Activated CD4-positive, alpha-beta T cell treated with anti-CD3 and anti-CD28 coated beads, Interleukin-2, amount 50 U/mL, for 48 hours (primary cell): Measurements from ENCODE around the gene UNC13A.
A peak's percentile ranks its signal among the peaks of the same experiment; 100 is the strongest.

Source experiments
- DNase-seq, 2 experiments: peaks; one replicate each; pipeline ENCODE4 v3.0.0-alpha.2; 2020

Gene UNC13A

GRCh38 chr19:17687857-17688784, at the start of gene UNC13A:
Gene UNC13A, minus strand, starts transcription at chr19:17688354. Its CDS starts 155 bp downstream, at chr19:17688199.
- peak; percentile 54 to 56 for DNase-seq

GRCh38 chr19:17737690-17738153, 49.6 kb upstream of the UNC13A start:
- no peak for DNase-seq

GRCh38 chr19:17735410-17735809, 47.3 kb upstream of the UNC13A start:
- DNase-seq: no peak

GRCh38 chr19:17734146-17734545, 46.0 kb upstream of the UNC13A start:
- DNase-seq: no peak

GRCh38 chr19:17733127-17733526, 45.0 kb upstream of the UNC13A start:
- no peak for DNase-seq

- DNase-seq: no peak
Observed at GRCh38 chr19:17727843-17728242, 39.7 kb upstream of the UNC13A start.

GRCh38 chr19:17726964-17727773, 39.0 kb upstream of the UNC13A start:
- no peak for DNase-seq

GRCh38 chr19:17726136-17726741, 38.1 kb upstream of the UNC13A start:
- DNase-seq: no peak

GRCh38 chr19:17725422-17726078, 37.4 kb upstream of the UNC13A start:
- no peak for DNase-seq

GRCh38 chr19:17724655-17725054, 36.5 kb upstream of the UNC13A start:
- no peak for DNase-seq

GRCh38 chr19:17722655-17723240, 34.6 kb upstream of the UNC13A start:
- no peak for DNase-seq

GRCh38 chr19:17721821-17722220, 33.7 kb upstream of the UNC13A start:
- peak in 1 of 2 experiments; percentile 30 for DNase-seq

- DNase-seq: no peak
Observed at GRCh38 chr19:17721111-17721628, 33.0 kb upstream of the UNC13A start.

- DNase-seq: peak; percentile 8 to 13
Observed at GRCh38 chr19:17720440-17720839, 32.3 kb upstream of the UNC13A start.

- peak; percentile 34 to 36 for DNase-seq
Observed at GRCh38 chr19:17719730-17720400, 31.7 kb upstream of the UNC13A start.

GRCh38 chr19:17718947-17719711, 31.0 kb upstream of the UNC13A start, which contains the start of gene MAP1S:
Gene MAP1S, plus strand, starts transcription at chr19:17719480. Its CDS starts 23 bp downstream, at chr19:17719503.
- peak; percentile 72 to 76 for DNase-seq

GRCh38 chr19:17718550-17718946, 30.4 kb upstream of the UNC13A start:
- DNase-seq: no peak

GRCh38 chr19:17716309-17716929, 28.3 kb upstream of the UNC13A start:
- no peak for DNase-seq

GRCh38 chr19:17711851-17712250, 23.7 kb upstream of the UNC13A start:
- DNase-seq: no peak

GRCh38 chr19:17706750-17707181, 18.6 kb upstream of the UNC13A start:
- DNase-seq: peak in 1 of 2 experiments; percentile 13
